ENCODE data around the gene TREML1. TPM values are rescaled to one million over a fixed set of nuclear protein-coding genes. Genes with fewer than 3 reads are reported as not detected.
A peak's percentile ranks its signal among the peaks of the same experiment; 100 is the strongest.

Gene TREML1
- total RNA-seq, 3 donors from 2014 or later (not counting 1 experiment from before 2014, with no cell fraction given): 1.4 to 8.6 (median 3.4) TPM

DNA sequence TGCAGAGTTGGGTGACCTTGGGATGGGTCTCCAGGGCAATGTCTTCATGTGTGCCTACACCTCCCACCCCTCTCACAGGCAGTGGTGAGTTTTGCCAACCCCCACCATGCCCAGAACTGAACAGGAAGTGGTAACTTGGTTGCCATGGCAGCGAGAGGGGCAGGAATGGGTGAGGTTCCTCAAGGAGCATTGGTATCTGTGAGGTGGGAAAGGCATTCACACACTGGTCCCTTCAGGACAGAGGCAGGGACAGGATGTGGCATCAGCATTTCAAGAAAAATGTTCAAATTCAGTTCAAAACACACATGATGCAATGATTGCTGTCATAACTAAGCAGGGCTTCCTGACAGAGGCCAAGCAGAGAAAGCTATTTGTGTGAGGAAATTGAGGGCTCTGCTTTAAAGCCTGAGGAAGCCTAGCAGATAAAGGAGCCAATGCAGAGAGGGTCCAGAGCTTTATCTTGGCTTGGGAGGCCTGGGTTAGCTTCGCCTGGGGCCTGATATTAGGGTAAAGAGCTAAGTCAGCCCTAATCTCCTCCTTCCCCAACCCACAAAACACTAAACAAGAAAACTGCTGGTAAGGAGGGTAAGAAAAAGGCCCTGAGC lies 46.3 kb upstream of the TREML1 start:
- TF ChIP-seq, protein P1, sequence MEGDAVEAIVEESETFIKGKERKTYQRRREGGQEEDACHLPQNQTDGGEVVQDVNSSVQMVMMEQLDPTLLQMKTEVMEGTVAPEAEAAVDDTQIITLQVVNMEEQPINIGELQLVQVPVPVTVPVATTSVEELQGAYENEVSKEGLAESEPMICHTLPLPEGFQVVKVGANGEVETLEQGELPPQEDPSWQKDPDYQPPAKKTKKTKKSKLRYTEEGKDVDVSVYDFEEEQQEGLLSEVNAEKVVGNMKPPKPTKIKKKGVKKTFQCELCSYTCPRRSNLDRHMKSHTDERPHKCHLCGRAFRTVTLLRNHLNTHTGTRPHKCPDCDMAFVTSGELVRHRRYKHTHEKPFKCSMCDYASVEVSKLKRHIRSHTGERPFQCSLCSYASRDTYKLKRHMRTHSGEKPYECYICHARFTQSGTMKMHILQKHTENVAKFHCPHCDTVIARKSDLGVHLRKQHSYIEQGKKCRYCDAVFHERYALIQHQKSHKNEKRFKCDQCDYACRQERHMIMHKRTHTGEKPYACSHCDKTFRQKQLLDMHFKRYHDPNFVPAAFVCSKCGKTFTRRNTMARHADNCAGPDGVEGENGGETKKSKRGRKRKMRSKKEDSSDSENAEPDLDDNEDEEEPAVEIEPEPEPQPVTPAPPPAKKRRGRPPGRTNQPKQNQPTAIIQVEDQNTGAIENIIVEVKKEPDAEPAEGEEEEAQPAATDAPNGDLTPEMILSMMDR (IDR thresholded peaks at IDR 0.05): no peak
- DNase-seq (peak; percentile 44 to 80), ATAC-seq (peak; percentile 56 to 73 (median 64))
- no peaks in the 10 kb centered on the region for H3K27me3 Mint-ChIP-seq (ENCODE audit: low read depth in 2 of 2)
- Histone ChIP-seq H3K9me3 (ENCODE audit: control insufficient read depth, insufficient read depth, low read length) (no peaks in the 10 kb centered on the region), H3K4me3 (ENCODE audit: low read length) (peak overlapping the region; percentile 13), H3K27ac (ENCODE audit: low read length) (peak overlapping the region; percentile 98), H3K4me1 (ENCODE audit: control insufficient read depth, insufficient read depth, low read length) (peaks cover 39% of the 10 kb centered on the region), H3K36me3 (ENCODE audit: control insufficient read depth, insufficient read depth, low read length) (no peaks in the 10 kb centered on the region), H3K27me3 (ENCODE audit: control insufficient read depth, insufficient read depth, low read length) (no peaks in the 10 kb centered on the region)
- peak overlapping the region; percentile 95 to 99 for H3K27ac Mint-ChIP-seq
- 0% methylated on average over 1 of the region's 2 CpGs for WGBS (ENCODE audit: insufficient coverage)
- no peaks in the 10 kb centered on the region for H3K9me3 Mint-ChIP-seq
- no peaks in the 10 kb centered on the region for H3K36me3 Mint-ChIP-seq
- intact Hi-C loops (cut with micrococcal nuclease): no loop called here
- peak overlapping the region; percentile 55 for H3K4me3 Mint-ChIP-seq
- peaks cover 75 to 79% of the 10 kb centered on the region in 2 donors for H3K4me1 Mint-ChIP-seq

DNA sequence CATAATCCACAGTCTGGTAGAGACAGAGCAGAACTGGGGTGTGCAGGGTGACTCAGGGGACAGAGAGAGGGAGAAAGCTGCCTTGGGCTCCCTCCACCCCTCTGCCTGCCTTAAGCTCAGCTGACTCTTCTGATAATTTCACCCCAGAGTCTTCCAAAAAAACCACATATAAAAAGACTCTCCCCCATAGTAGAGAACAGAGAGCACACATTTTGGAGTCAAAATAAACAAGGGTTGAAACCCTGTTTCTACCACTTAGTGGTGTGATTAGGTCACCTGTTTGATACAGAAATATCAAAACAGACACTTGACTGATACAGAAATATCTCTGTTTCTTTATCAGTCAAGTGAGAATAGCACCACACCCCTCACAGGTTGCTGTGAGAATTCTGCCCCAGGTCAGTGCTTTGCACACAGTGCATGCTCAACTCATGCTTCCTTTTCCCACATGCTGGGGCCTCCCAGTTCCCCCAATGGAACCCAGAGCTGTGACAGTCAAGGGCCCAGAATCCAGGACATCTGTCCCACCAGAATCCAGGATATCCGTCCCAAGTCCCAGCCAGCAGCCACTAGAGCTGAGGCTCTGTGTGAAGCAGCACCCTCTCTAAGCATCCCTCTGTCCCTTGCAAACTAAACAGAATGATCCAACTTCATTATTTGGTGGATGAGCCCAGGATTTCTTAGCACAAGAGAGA lies 45.6 kb upstream of the TREML1 start:
- ATAC-seq: peak; percentile 66 to 74 (median 70)

DNA sequence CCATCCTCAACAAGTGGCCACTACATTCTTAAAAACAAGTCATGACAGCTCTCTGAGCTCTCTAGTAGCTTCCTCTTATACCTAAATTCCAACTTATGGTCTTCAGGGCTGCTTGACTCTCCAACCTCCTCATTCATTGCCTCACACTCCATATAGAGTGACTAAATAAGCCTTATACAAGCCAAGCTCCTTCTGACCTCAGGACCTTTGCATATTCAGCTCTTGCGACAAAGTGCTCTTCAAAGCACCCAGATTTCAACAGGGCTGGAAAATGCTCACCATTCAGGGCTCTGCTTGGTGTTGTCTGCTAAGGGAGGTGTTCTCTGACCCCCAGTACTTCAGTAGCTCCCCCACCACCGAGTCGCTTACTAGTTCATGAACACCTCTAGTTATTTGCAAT lies 43.1 kb upstream of the TREML1 start:
- Histone ChIP-seq H3K36me3 (ENCODE audit: control insufficient read depth, insufficient read depth, low read length) (no peaks in the 10 kb centered on the region), H3K4me3 (ENCODE audit: low read length) (no peak overlapping the region), H3K27ac (ENCODE audit: low read length) (no peak overlapping the region), H3K27me3 (ENCODE audit: control insufficient read depth, insufficient read depth, low read length) (no peaks in the 10 kb centered on the region), H3K4me1 (ENCODE audit: control insufficient read depth, insufficient read depth, low read length) (peaks cover 30% of the 10 kb centered on the region), H3K9me3 (ENCODE audit: control insufficient read depth, insufficient read depth, low read length) (no peaks in the 10 kb centered on the region)
- Mint-ChIP-seq H3K27me3 (ENCODE audit: low read depth in 2 of 2) (no peaks in the 10 kb centered on the region), H3K9me3 (no peaks in the 10 kb centered on the region), H3K4me3 (no peak overlapping the region), H3K27ac (peak overlapping the region; percentile 76 to 95), H3K36me3 (no peaks in the 10 kb centered on the region), H3K4me1 (peaks cover 62 to 63% of the 10 kb centered on the region in 2 donors)
- 100% methylated on average over 3 of the region's 3 CpGs for WGBS (ENCODE audit: insufficient coverage)
- DNase-seq: no peak
- intact Hi-C loops (cut with micrococcal nuclease): no loop called here
- ATAC-seq: no peak
- TF ChIP-seq, protein P1 (IDR thresholded peaks at IDR 0.05): no peak

More for the DNA sequence above, 45.6 kb upstream of the TREML1 start:
- H3K9me3 ChIP-seq (ENCODE audit: control insufficient read depth, insufficient read depth, low read length): no peaks in the 10 kb centered on the region
- no peaks in the 10 kb centered on the region for H3K36me3 Mint-ChIP-seq
- peak in 1 of 2 donors; percentile 56 for DNase-seq
- no peaks in the 10 kb centered on the region for H3K27me3 Mint-ChIP-seq (ENCODE audit: low read depth in 2 of 2)
- H3K27ac ChIP-seq (ENCODE audit: low read length): peak overlapping the region; percentile 98
- H3K27ac Mint-ChIP-seq: peak overlapping the region; percentile 95 to 99
- H3K4me1 ChIP-seq (ENCODE audit: control insufficient read depth, insufficient read depth, low read length): peaks cover 39% of the 10 kb centered on the region
- intact Hi-C loops (cut with micrococcal nuclease): no loop called here
- H3K4me3 Mint-ChIP-seq: peak overlapping the region; percentile 55
- peak overlapping the region; percentile 13 for H3K4me3 ChIP-seq (ENCODE audit: low read length)
- H3K27me3 ChIP-seq (ENCODE audit: control insufficient read depth, insufficient read depth, low read length): no peaks in the 10 kb centered on the region
- 39% methylated on average over 1 of the region's 1 CpG for WGBS (ENCODE audit: insufficient coverage)
- H3K4me1 Mint-ChIP-seq: peaks cover 74 to 75% of the 10 kb centered on the region in 2 donors
- no peaks in the 10 kb centered on the region for H3K9me3 Mint-ChIP-seq
- H3K36me3 ChIP-seq (ENCODE audit: control insufficient read depth, insufficient read depth, low read length): no peaks in the 10 kb centered on the region
- TF ChIP-seq, protein P1 (IDR thresholded peaks at IDR 0.05): no peak

Data from natural killer cell (primary cell).